Stimulated activated memory B cell treated with anti-CD40 and anti-IgM and Interleukin-4, amounts not matched to agents 10 μg/mL and 1 μg/mL and 100 μg/mL, for 72 hours (primary cell): ENCODE data around the gene MATN3.

ENCODE experiments used
- ATAC-seq: fragments of 150-1000 bp; cut with Tn5 transposase; 2 replicates; pipeline ENCODE4 v1.10.0; 2021
- H3K27ac Mint-ChIP-seq: one replicate; pipeline ENCODE4 v1.8.0; 2022; ENCODE audit warnings: mild to moderate bottlenecking, mixed read lengths
- H3K27me3 Mint-ChIP-seq: one replicate; pipeline ENCODE4 v1.8.0; 2022; ENCODE audit warnings: mixed read lengths
- H3K36me3 Mint-ChIP-seq: one replicate; pipeline ENCODE4 v1.8.0; 2022; ENCODE audit warnings: mixed read lengths
- H3K4me1 Mint-ChIP-seq: one replicate; pipeline ENCODE4 v1.8.0; 2022; ENCODE audit warnings: mixed read lengths
- H3K4me3 Mint-ChIP-seq: one replicate; pipeline ENCODE4 v1.8.0; 2022; ENCODE audit warnings: mild to moderate bottlenecking, moderate library complexity, mixed read lengths
- H3K9me3 Mint-ChIP-seq: one replicate; pipeline ENCODE4 v1.8.0; 2022; ENCODE audit warnings: mixed read lengths

The MATN3 gene, protein sequence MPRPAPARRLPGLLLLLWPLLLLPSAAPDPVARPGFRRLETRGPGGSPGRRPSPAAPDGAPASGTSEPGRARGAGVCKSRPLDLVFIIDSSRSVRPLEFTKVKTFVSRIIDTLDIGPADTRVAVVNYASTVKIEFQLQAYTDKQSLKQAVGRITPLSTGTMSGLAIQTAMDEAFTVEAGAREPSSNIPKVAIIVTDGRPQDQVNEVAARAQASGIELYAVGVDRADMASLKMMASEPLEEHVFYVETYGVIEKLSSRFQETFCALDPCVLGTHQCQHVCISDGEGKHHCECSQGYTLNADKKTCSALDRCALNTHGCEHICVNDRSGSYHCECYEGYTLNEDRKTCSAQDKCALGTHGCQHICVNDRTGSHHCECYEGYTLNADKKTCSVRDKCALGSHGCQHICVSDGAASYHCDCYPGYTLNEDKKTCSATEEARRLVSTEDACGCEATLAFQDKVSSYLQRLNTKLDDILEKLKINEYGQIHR

GRCh38 chr2:20012282-20013125, at the start of gene MATN3:
Gene MATN3 (minus strand): TSS chr2:20012668. CDS start chr2:20012631, 37 bp downstream.
- H3K4me1 Mint-ChIP-seq: peaks cover 6% of the 10 kb centered on the region
- H3K36me3 Mint-ChIP-seq: no peaks in the 10 kb centered on the region
- peak within 1 kb of the TSS; percentile 75 for H3K4me3 Mint-ChIP-seq
- no peak within 1 kb of the TSS for H3K27ac Mint-ChIP-seq
- peaks cover 44% of the 10 kb centered on the region for H3K27me3 Mint-ChIP-seq
- H3K9me3 Mint-ChIP-seq: peaks cover 2% of the 10 kb centered on the region
- peak; percentile 66 for ATAC-seq

- no peak overlapping the region for H3K27ac Mint-ChIP-seq
- H3K4me3 Mint-ChIP-seq: no peak overlapping the region
- no peak for ATAC-seq
- peaks cover 8% of the 10 kb centered on the region for H3K27me3 Mint-ChIP-seq
- H3K4me1 Mint-ChIP-seq: peaks cover 8% of the 10 kb centered on the region
- peaks cover 5% of the 10 kb centered on the region for H3K9me3 Mint-ChIP-seq
- H3K36me3 Mint-ChIP-seq: no peaks in the 10 kb centered on the region
These were observed 49.5 kb upstream of the MATN3 start for GRCh38 chr2:20061940-20062339.

DNA sequence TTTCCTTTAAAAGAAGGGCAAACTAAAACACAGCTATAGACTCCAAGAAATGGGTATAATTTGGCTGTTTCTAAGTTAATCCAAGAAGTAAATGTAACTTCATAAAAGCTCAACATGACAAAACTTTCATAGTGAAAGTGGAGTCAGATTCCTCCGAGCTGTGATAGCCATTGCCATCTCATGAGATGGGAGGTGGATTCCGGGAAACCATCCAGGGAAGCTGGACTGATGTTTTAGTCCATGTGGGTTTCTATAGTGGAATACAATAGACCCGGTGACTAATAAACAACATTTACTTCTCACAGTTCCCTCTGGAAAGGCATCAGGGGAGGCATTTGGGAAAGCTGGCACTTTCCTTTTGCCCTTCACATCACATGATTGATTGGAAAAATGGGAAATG, 49.0 kb upstream of the MATN3 start:
- H3K9me3 Mint-ChIP-seq: peaks cover 5% of the 10 kb centered on the region

GRCh38 chr2:20060106-20060505, 47.6 kb upstream of the MATN3 start:
- Mint-ChIP-seq H3K27me3 (peaks cover 25% of the 10 kb centered on the region), H3K36me3 (no peaks in the 10 kb centered on the region), H3K9me3 (peaks cover 5% of the 10 kb centered on the region), H3K4me1 (peaks cover 8% of the 10 kb centered on the region), H3K27ac (no peak overlapping the region), H3K4me3 (no peak overlapping the region)
- ATAC-seq: no peak

More for the DNA sequence above, 49.0 kb upstream of the MATN3 start:
- H3K4me1 Mint-ChIP-seq: peaks cover 8% of the 10 kb centered on the region
- ATAC-seq: no peak
- H3K27ac Mint-ChIP-seq: no peak overlapping the region
- H3K27me3 Mint-ChIP-seq: peaks cover 13% of the 10 kb centered on the region
- no peaks in the 10 kb centered on the region for H3K36me3 Mint-ChIP-seq
- H3K4me3 Mint-ChIP-seq: no peak overlapping the region

GRCh38 chr2:20057268-20057667, 44.8 kb upstream of the MATN3 start:
- no peak for ATAC-seq
- Mint-ChIP-seq H3K36me3 (no peaks in the 10 kb centered on the region), H3K4me1 (no peaks in the 10 kb centered on the region), H3K4me3 (no peak overlapping the region), H3K27me3 (peaks cover 30% of the 10 kb centered on the region), H3K27ac (no peak overlapping the region), H3K9me3 (no peaks in the 10 kb centered on the region)

DNA sequence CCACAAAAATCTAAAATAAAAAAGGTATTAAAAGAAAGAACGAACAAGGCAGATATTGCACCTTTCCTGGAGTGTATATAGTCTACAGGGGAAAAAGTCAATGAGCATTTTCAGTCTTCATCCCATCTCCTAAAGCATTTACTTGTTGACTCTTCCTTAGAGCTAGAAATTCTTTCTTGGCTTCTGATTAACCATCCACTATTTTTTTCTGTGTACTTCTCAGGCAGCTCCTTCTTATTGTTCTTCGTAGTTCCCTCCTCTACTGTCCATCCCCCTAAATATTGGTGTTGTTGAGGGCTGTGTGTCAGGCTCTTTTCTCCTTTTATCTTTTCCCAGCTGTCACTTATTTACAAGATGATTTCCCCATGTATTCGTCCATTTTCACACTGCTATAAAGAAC, 42.5 kb upstream of the MATN3 start:
- Mint-ChIP-seq H3K9me3 (no peaks in the 10 kb centered on the region), H3K27me3 (peaks cover 30% of the 10 kb centered on the region), H3K4me1 (peaks cover 1% of the 10 kb centered on the region), H3K27ac (no peak overlapping the region), H3K4me3 (no peak overlapping the region), H3K36me3 (no peaks in the 10 kb centered on the region)
- ATAC-seq: no peak

GRCh38 chr2:20054119-20054518, 41.7 kb upstream of the MATN3 start:
- no peaks in the 10 kb centered on the region for H3K9me3 Mint-ChIP-seq
- H3K4me1 Mint-ChIP-seq: peaks cover 10% of the 10 kb centered on the region
- no peak overlapping the region for H3K27ac Mint-ChIP-seq
- H3K27me3 Mint-ChIP-seq: peaks cover 30% of the 10 kb centered on the region
- no peak overlapping the region for H3K4me3 Mint-ChIP-seq
- no peak for ATAC-seq
- no peaks in the 10 kb centered on the region for H3K36me3 Mint-ChIP-seq

- no peak overlapping the region for H3K27ac Mint-ChIP-seq
- H3K36me3 Mint-ChIP-seq: no peaks in the 10 kb centered on the region
- peaks cover 30% of the 10 kb centered on the region for H3K27me3 Mint-ChIP-seq
- H3K9me3 Mint-ChIP-seq: no peaks in the 10 kb centered on the region
- no peak for ATAC-seq
- peaks cover 19% of the 10 kb centered on the region for H3K4me1 Mint-ChIP-seq
- no peak overlapping the region for H3K4me3 Mint-ChIP-seq
These were observed 40.4 kb upstream of the MATN3 start for GRCh38 chr2:20052861-20053281.

GRCh38 chr2:20052229-20052851, 39.9 kb upstream of the MATN3 start:
- H3K4me3 Mint-ChIP-seq: no peak overlapping the region
- H3K27ac Mint-ChIP-seq: no peak overlapping the region
- H3K27me3 Mint-ChIP-seq: peaks cover 26% of the 10 kb centered on the region
- no peak for ATAC-seq
- H3K4me1 Mint-ChIP-seq: peaks cover 19% of the 10 kb centered on the region
- no peaks in the 10 kb centered on the region for H3K36me3 Mint-ChIP-seq
- no peaks in the 10 kb centered on the region for H3K9me3 Mint-ChIP-seq

DNA sequence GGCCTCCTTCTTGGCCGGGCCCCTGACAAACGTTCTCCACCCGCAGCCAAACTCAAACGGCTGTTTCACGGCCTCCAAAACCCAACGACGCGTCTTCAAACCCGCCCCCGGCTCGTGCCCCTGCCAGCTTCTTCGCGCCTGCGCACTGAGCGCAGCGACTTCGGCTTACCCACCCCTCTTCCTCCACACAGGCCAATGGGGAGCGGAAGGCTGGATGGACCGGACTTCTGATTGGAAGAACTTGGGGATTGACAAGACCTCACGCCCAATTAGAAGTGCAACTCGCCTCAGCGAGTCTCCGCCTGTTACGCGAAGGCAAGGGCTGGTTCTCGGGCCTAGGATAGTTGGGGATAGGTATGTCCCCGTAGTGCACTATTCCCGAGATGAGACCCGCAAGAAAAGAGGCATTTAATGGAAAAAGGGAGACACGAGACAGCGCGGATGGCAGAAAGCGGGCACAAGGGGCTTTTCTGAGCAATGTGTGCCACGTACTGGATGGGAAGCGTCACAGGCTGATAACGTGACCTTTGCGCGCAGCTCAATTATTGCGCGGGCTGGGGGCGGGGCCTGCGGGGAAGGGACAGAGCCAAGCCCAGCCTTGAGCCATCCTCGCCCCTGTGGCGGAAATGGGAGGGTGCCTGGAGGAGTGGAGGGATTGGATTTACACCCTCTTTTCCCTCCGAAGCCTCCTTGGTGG, 39.2 kb upstream of the MATN3 start, which contains the start of gene LAPTM4A:
Gene LAPTM4A, minus strand, starts transcription at position 97 of the 697 bp plus-strand sequence. CDS start 108 bp downstream, outside the sequence.
- H3K27me3 Mint-ChIP-seq: peaks cover 20% of the 10 kb centered on the region
- peak; percentile 98 for ATAC-seq
- no peak within 1 kb of the TSS for H3K27ac Mint-ChIP-seq
- H3K4me1 Mint-ChIP-seq: peaks cover 19% of the 10 kb centered on the region
- no peak within 1 kb of the TSS for H3K4me3 Mint-ChIP-seq
- no peaks in the 10 kb centered on the region for H3K9me3 Mint-ChIP-seq
- no peaks in the 10 kb centered on the region for H3K36me3 Mint-ChIP-seq

DNA sequence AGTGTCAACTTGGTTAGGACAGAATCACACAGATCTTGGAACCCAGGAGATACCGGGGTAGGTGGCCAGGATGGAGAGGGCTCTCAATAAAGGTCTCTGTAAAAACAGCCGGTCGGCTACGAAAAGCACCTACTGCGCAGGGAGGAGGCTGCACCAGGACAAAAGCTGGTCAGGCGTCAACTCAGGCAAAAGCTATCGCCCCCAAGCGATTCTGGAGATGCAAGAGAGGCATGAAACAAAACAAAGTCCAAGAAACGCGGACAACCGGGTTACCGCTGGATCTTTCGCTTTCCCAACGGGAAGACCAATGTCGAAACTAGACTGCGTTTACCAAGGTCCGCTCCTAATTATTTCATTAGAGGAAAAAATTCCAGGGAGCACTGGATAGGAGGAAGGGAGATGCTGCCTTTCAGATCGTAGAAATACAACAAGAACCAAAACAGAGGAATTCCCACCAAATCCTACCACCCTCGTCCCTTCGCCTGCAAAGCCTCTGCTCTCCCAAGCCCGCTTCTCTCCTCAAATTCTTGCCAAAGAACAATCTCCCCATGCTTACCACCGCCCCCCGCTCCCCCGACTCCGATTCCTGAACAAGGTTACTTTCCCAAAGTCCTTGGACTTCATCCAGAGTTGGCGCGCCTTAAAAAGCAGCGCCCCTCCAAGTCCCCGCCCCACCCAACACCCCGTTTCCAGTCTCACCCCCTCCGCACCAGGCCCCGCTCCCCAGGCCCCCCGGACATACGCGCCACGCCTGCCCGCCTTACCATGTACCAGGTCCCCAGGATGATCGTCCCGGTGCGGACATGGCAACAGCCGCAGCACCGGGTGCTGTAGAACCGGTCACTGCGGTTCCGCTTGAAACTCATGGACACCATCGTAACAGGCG, 38.4 kb upstream of the MATN3 start:
- Mint-ChIP-seq H3K4me3 (no peak overlapping the region), H3K4me1 (peaks cover 19% of the 10 kb centered on the region), H3K27me3 (peaks cover 13% of the 10 kb centered on the region), H3K9me3 (no peaks in the 10 kb centered on the region), H3K27ac (no peak overlapping the region), H3K36me3 (no peaks in the 10 kb centered on the region)
- peak; percentile 59 for ATAC-seq

DNA sequence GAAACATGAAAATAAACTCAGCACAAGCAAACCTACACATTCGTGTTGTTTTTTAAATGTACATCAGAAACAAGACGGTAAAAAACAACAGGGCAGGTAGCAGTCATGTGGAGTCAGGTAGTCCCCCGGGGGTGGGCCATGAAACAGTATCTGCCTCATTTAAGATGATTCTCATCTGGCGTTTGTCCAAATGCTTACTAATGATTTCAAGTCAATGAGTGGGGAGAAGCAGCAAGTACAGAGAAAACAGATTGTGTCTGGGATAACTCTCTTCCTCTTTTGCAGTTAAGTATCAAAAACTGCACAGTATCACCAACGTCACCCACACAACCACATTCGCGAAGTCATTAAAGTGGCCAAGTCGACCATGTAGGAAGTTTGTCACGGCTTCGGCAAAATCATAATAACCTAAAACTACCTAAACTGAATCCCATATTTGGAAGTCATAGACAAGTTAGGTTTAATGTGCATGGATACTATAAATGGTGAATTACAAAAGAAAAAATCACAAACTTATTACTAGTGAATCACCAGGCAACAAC, 37.7 kb upstream of the MATN3 start:
- Mint-ChIP-seq H3K27ac (no peak overlapping the region), H3K4me1 (peaks cover 19% of the 10 kb centered on the region), H3K4me3 (no peak overlapping the region), H3K27me3 (peaks cover 6% of the 10 kb centered on the region), H3K9me3 (no peaks in the 10 kb centered on the region), H3K36me3 (no peaks in the 10 kb centered on the region)
- ATAC-seq: peak; percentile 67

- H3K9me3 Mint-ChIP-seq: no peaks in the 10 kb centered on the region
- H3K36me3 Mint-ChIP-seq: no peaks in the 10 kb centered on the region
- H3K4me1 Mint-ChIP-seq: peaks cover 19% of the 10 kb centered on the region
- ATAC-seq: no peak
- peaks cover under 1% of the 10 kb centered on the region for H3K27me3 Mint-ChIP-seq
- no peak overlapping the region for H3K4me3 Mint-ChIP-seq
- H3K27ac Mint-ChIP-seq: no peak overlapping the region
These were observed 37.2 kb upstream of the MATN3 start for GRCh38 chr2:20049637-20050036.
